ENCODE data around the gene AHCYL2. TPM values are rescaled to one million over a fixed set of nuclear protein-coding genes. Genes with fewer than 3 reads are reported as not detected.

The AHCYL2 gene
- total RNA-seq, 1 experiment from 2014 or later = 17.0 TPM

DNA sequence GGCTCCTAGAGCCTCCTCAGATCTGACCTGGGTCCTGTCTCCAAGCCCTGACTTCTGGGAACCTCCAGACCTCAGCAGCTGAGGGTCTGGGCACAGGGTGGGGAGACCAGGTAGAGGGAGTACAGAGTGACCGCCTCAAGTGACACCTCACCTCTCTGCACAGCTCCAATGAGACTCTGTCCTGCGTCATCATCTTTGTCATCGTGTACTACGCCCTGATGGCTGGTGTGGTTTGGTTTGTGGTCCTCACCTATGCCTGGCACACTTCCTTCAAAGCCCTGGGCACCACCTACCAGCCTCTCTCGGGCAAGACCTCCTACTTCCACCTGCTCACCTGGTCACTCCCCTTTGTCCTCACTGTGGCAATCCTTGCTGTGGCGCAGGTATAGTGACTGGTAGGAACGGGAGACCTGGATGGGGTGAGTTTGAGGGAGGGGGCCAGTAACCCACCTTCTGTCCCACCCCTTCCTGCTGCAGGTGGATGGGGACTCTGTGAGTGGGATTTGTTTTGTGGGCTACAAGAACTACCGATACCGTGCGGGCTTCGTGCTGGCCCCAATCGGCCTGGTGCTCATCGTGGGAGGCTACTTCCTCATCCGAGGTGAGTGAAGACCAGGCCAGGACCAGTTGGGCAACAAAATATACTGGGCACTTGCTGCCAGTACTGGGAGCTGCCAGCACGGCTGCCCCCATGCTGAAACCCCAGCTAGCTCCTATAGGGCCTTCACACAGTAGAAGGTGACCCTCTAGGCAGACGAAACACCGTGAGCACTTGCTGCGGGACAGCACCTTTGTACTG, 18.6 kb upstream of the AHCYL2 start:
- BruUV-seq (replicated peaks) = no TSS peak
- Histone ChIP-seq H3K9me3 (ENCODE audit: control insufficient read depth in 1 of 2, insufficient read depth in 1 of 2, low read depth in 1 of 2, low read length in 2 of 2) (no peaks in the 10 kb centered on the region), H3K9me2 (ENCODE audit: insufficient read depth) (no peaks in the 10 kb centered on the region), H4K20me1 (ENCODE audit: insufficient read depth) (no peaks in the 10 kb centered on the region), H3K27ac (ENCODE audit: low read depth, low read length) (no peak overlapping the region), H3K4me1 (ENCODE audit: control insufficient read depth in 1 of 2, insufficient read depth in 2 of 2, low read length in 2 of 2) (no peaks in the 10 kb centered on the region), H3K4me3 (replicated peaks in 1 of 2; ENCODE audit: low read depth in 1 of 2, low read length in 2 of 2) (no peak overlapping the region), H2AFZ (ENCODE audit: low read depth, low read length, poor library complexity, severe bottlenecking) (no peak overlapping the region), H3K79me2 (ENCODE audit: insufficient read depth, low read length) (no peaks in the 10 kb centered on the region), H3K36me3 (ENCODE audit: control insufficient read depth in 1 of 2, insufficient read depth in 2 of 2, low read length in 2 of 2) (no peaks in the 10 kb centered on the region), H3K27me3 (ENCODE audit: insufficient read depth, low read length) (no peaks in the 10 kb centered on the region), H3K9ac (ENCODE audit: low read length) (no peak overlapping the region), H3K4me2 (ENCODE audit: low read length) (no peak overlapping the region)
- CTCF ChIA-PET = interaction anchor here (1.1 kb wide), 1 partner anchor 42 kb away, joined by 4 read pairs; no protein-coding TSS in a partner anchor
- intact Hi-C loops (cut with micrococcal nuclease) = no loop called here
- TF ChIP-seq FOSL1 (IDR thresholded peaks at IDR 0.05; ENCODE audit: low read depth) = no peak
- TF ChIP-seq EGR1 (IDR thresholded peaks at IDR 0.05; ENCODE audit: low read depth) = no peak
- no peak for TF ChIP-seq ELF1 (IDR thresholded peaks at IDR 0.05; ENCODE audit: borderline replicate concordance, low read depth)
- no peak for ATAC-seq
- POLR2A ChIA-PET = no interaction called here
- no peak for DNase-seq (ENCODE audit: low read depth, low spot score)
- RAD21 ChIA-PET (ENCODE audit: low non-redundant PET in 1 of 2, low total read pairs in 2 of 2, uncharacterized antibody in 2 of 2, unreplicated experiment in 2 of 2) = no interaction called here

DNA sequence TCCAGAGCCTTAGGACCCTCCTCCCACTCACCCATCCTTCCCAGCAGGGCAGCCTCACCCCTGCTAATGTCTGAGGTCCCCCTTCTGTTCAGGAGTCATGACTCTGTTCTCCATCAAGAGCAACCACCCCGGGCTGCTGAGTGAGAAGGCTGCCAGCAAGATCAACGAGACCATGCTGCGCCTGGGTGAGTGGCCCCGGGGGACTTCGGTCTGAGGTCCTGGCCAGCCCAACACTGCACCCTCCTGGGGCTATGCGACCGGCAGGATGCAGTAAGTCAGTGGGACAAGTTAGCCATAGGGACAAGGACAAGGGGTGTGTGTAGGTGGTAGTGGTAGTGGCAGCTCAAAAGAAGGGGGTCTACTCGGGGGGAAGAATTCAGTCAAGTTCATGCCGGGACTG, 16.2 kb upstream of the AHCYL2 start:
- no peak for DNase-seq (ENCODE audit: low read depth, low spot score)
- intact Hi-C loops (cut with micrococcal nuclease) = no loop called here
- Histone ChIP-seq H3K9ac (ENCODE audit: low read length) (no peak overlapping the region), H3K36me3 (ENCODE audit: control insufficient read depth in 1 of 2, insufficient read depth in 2 of 2, low read length in 2 of 2) (no peaks in the 10 kb centered on the region), H2AFZ (ENCODE audit: low read depth, low read length, poor library complexity, severe bottlenecking) (no peak overlapping the region), H3K27me3 (ENCODE audit: insufficient read depth, low read length) (no peaks in the 10 kb centered on the region), H4K20me1 (ENCODE audit: insufficient read depth) (no peaks in the 10 kb centered on the region), H3K9me3 (ENCODE audit: control insufficient read depth in 1 of 2, insufficient read depth in 1 of 2, low read depth in 1 of 2, low read length in 2 of 2) (no peaks in the 10 kb centered on the region), H3K4me2 (ENCODE audit: low read length) (no peak overlapping the region), H3K4me3 (replicated peaks in 1 of 2; ENCODE audit: low read depth in 1 of 2, low read length in 2 of 2) (no peak overlapping the region), H3K4me1 (ENCODE audit: control insufficient read depth in 1 of 2, insufficient read depth in 2 of 2, low read length in 2 of 2) (no peaks in the 10 kb centered on the region), H3K79me2 (ENCODE audit: insufficient read depth, low read length) (no peaks in the 10 kb centered on the region), H3K27ac (ENCODE audit: low read depth, low read length) (no peak overlapping the region), H3K9me2 (ENCODE audit: insufficient read depth) (no peaks in the 10 kb centered on the region)
- no TSS peak for BruUV-seq (replicated peaks)
- CTCF ChIA-PET = interaction anchor here (5.0 kb wide), 1 partner anchor 46 kb away, joined by 45 read pairs; no protein-coding TSS in a partner anchor
- POLR2A ChIA-PET = no interaction called here
- ATAC-seq = no peak
- RAD21 ChIA-PET (ENCODE audit: low non-redundant PET in 1 of 2, low total read pairs in 2 of 2, uncharacterized antibody in 2 of 2, unreplicated experiment in 2 of 2) = no interaction called here
- TF ChIP-seq, protein P1, sequence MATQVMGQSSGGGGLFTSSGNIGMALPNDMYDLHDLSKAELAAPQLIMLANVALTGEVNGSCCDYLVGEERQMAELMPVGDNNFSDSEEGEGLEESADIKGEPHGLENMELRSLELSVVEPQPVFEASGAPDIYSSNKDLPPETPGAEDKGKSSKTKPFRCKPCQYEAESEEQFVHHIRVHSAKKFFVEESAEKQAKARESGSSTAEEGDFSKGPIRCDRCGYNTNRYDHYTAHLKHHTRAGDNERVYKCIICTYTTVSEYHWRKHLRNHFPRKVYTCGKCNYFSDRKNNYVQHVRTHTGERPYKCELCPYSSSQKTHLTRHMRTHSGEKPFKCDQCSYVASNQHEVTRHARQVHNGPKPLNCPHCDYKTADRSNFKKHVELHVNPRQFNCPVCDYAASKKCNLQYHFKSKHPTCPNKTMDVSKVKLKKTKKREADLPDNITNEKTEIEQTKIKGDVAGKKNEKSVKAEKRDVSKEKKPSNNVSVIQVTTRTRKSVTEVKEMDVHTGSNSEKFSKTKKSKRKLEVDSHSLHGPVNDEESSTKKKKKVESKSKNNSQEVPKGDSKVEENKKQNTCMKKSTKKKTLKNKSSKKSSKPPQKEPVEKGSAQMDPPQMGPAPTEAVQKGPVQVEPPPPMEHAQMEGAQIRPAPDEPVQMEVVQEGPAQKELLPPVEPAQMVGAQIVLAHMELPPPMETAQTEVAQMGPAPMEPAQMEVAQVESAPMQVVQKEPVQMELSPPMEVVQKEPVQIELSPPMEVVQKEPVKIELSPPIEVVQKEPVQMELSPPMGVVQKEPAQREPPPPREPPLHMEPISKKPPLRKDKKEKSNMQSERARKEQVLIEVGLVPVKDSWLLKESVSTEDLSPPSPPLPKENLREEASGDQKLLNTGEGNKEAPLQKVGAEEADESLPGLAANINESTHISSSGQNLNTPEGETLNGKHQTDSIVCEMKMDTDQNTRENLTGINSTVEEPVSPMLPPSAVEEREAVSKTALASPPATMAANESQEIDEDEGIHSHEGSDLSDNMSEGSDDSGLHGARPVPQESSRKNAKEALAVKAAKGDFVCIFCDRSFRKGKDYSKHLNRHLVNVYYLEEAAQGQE (IDR thresholded peaks at IDR 0.05; ENCODE audit: low read depth) = no peak
- TF ChIP-seq ELF1 (IDR thresholded peaks at IDR 0.05; ENCODE audit: borderline replicate concordance, low read depth) (no peak), YY1 (IDR thresholded peaks at IDR 0.05; ENCODE audit: extremely low read depth, insufficient replicate concordance, low read depth, low read length) (no peak), POLR2AphosphoS5 (IDR thresholded peaks at IDR 0.05; ENCODE audit: low read depth, low read length) (no peak)
- TF ChIP-seq, protein P2, sequence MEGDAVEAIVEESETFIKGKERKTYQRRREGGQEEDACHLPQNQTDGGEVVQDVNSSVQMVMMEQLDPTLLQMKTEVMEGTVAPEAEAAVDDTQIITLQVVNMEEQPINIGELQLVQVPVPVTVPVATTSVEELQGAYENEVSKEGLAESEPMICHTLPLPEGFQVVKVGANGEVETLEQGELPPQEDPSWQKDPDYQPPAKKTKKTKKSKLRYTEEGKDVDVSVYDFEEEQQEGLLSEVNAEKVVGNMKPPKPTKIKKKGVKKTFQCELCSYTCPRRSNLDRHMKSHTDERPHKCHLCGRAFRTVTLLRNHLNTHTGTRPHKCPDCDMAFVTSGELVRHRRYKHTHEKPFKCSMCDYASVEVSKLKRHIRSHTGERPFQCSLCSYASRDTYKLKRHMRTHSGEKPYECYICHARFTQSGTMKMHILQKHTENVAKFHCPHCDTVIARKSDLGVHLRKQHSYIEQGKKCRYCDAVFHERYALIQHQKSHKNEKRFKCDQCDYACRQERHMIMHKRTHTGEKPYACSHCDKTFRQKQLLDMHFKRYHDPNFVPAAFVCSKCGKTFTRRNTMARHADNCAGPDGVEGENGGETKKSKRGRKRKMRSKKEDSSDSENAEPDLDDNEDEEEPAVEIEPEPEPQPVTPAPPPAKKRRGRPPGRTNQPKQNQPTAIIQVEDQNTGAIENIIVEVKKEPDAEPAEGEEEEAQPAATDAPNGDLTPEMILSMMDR (IDR thresholded peaks at IDR 0.05 in 2 of 3, conservative IDR thresholded peaks at IDR 0.05 in 1 of 3; ENCODE audit: borderline replicate concordance in 1 of 3, insufficient read depth in 1 of 3, low read depth in 2 of 3, low read length in 2 of 3) = no peak

Measured in HCT116 (cell line).